H9 (cell line): ENCODE results near the gene TMEM140. TPM values are rescaled to one million over a fixed set of nuclear protein-coding genes. Genes with fewer than 3 reads are reported as not detected.

Source experiments
- DNase-seq: peaks from one replicate; pipeline ENCODE4 v3.0.0-alpha.2; 2017
- H2AFZ ChIP-seq: one replicate; pipeline ENCODE4 v1.6.1; 2013; ENCODE audit warnings: mild to moderate bottlenecking, low read length, control low read depth, moderate library complexity
- H2AK5ac ChIP-seq: 2 replicates; pipeline ENCODE4 v1.6.1; 2013; ENCODE audit warnings: low read length, control low read depth, mixed read lengths; ENCODE audit not compliant: insufficient read length
- H2BK120ac ChIP-seq: one replicate; pipeline ENCODE4 v1.6.1; 2013; ENCODE audit warnings: low read depth, mild to moderate bottlenecking, low read length, control low read depth, inconsistent platforms; ENCODE audit not compliant: poor library complexity, severe bottlenecking
- H2BK12ac ChIP-seq: 2 replicates; pipeline ENCODE4 v1.6.1; 2013; ENCODE audit warnings: low read length, control low read depth, mixed read lengths, low read depth; ENCODE audit not compliant: insufficient read length
- H2BK15ac ChIP-seq: 2 replicates; pipeline ENCODE4 v1.6.1; 2013; ENCODE audit warnings: low read depth, low read length, control low read depth
- H2BK20ac ChIP-seq: one replicate; pipeline ENCODE4 v1.6.1; 2013; ENCODE audit warnings: low read depth, mild to moderate bottlenecking, low read length, control low read depth, inconsistent platforms; ENCODE audit not compliant: poor library complexity, severe bottlenecking
- H2BK5ac ChIP-seq: 2 replicates; pipeline ENCODE4 v1.6.1; 2013; ENCODE audit warnings: low read length, control low read depth, mixed read lengths; ENCODE audit not compliant: insufficient read length
- H3K14ac ChIP-seq: 2 replicates; pipeline ENCODE4 v1.6.1; 2013; ENCODE audit warnings: low read length, control low read depth; ENCODE audit not compliant: insufficient read depth
- H3K18ac ChIP-seq: 2 replicates; pipeline ENCODE4 v1.6.1; 2013; ENCODE audit warnings: low read depth, mild to moderate bottlenecking, mixed read lengths, low read length, control low read depth; ENCODE audit not compliant: insufficient read length
- H3K23ac ChIP-seq: 2 replicates; pipeline ENCODE4 v1.6.1; 2013; ENCODE audit warnings: low read length, control low read depth, mixed read lengths, low read depth; ENCODE audit not compliant: insufficient read length
- H3K23me2 ChIP-seq: 2 replicates; pipeline ENCODE4 v1.6.1; 2013; ENCODE audit warnings: low read depth, mild to moderate bottlenecking, mixed read lengths, low read length, control low read depth; ENCODE audit not compliant: insufficient read length, poor library complexity, severe bottlenecking
- H3K27ac ChIP-seq: 2 replicates; pipeline ENCODE4 v1.5.1; 2013; ENCODE audit warnings: low read length, control low read depth, mixed read lengths, low read depth; ENCODE audit not compliant: insufficient read length
- H3K27me3 ChIP-seq: 2 replicates; pipeline ENCODE4 v1.6.1; 2013; ENCODE audit warnings: low read length, control low read depth, inconsistent platforms; ENCODE audit not compliant: insufficient read depth
- H3K4ac ChIP-seq: 2 replicates; pipeline ENCODE4 v1.6.1; 2013; ENCODE audit warnings: low read depth, mild to moderate bottlenecking, control low read depth, inconsistent platforms, low read length, moderate library complexity
- H3K4me1 ChIP-seq: 2 replicates; pipeline ENCODE4 v1.6.1; 2013; ENCODE audit warnings: low read length, control low read depth, inconsistent platforms; ENCODE audit not compliant: insufficient read depth
- H3K4me2 ChIP-seq: 2 replicates; pipeline ENCODE4 v1.6.1; 2013; ENCODE audit warnings: low read length, control low read depth, mixed read lengths; ENCODE audit not compliant: insufficient read length, insufficient read depth
- H3K56ac ChIP-seq: 2 replicates; pipeline ENCODE4 v1.6.1; 2013; ENCODE audit warnings: low read depth, mild to moderate bottlenecking, mixed read lengths, low read length, control low read depth; ENCODE audit not compliant: insufficient read length
- H3K79me1 ChIP-seq: 2 replicates; pipeline ENCODE4 v1.6.1; 2013; ENCODE audit warnings: low read depth, mild to moderate bottlenecking, moderate library complexity, low read length, control low read depth, inconsistent platforms; ENCODE audit not compliant: insufficient read depth, poor library complexity, severe bottlenecking
- H3K79me2 ChIP-seq: 2 replicates; pipeline ENCODE4 v1.6.1; 2013; ENCODE audit warnings: low read length, control low read depth, inconsistent platforms; ENCODE audit not compliant: insufficient read depth
- H3K9ac ChIP-seq: 2 replicates; pipeline ENCODE4 v1.6.1; 2013; ENCODE audit warnings: low read length, control low read depth, mixed read lengths; ENCODE audit not compliant: insufficient read length; ENCODE audit errors: extremely low read depth
- H3K9me3 ChIP-seq: one replicate; pipeline ENCODE4 v1.6.1; 2013; ENCODE audit warnings: low read depth, low read length, inconsistent platforms; ENCODE audit not compliant: control insufficient read depth
- H3T11ph ChIP-seq: one replicate; pipeline ENCODE4 v1.6.1; 2013; ENCODE audit warnings: mild to moderate bottlenecking, low read length, control low read depth, inconsistent platforms
- H4K20me1 ChIP-seq: one replicate; pipeline ENCODE4 v1.6.1; 2013; ENCODE audit not compliant: control insufficient read depth, insufficient read length, insufficient read depth
- H4K5ac ChIP-seq: 2 replicates; pipeline ENCODE4 v1.6.1; 2013; ENCODE audit warnings: low read depth, mild to moderate bottlenecking, mixed read lengths, low read length, control low read depth; ENCODE audit not compliant: insufficient read length
- H4K8ac ChIP-seq: replicated peaks from 2 replicates; pipeline ENCODE4 v1.6.1; 2013; ENCODE audit warnings: low read length, control low read depth, mixed read lengths, low read depth; ENCODE audit not compliant: insufficient read length
- H4K91ac ChIP-seq: 2 replicates; pipeline ENCODE4 v1.6.1; 2013; ENCODE audit warnings: low read depth, mild to moderate bottlenecking, moderate library complexity, mixed read lengths, low read length, control low read depth; ENCODE audit not compliant: insufficient read length
- H3K27ac Mint-ChIP-seq, 3 experiments: 2 replicates in 2 of 3; 3 replicates in 1 of 3; pipeline ENCODE4 v1.8.0; 2020 to 2021; ENCODE audit warnings: mixed read lengths in 3 of 3, mild to moderate bottlenecking in 1 of 3, moderate library complexity in 1 of 3
- H3K27me3 Mint-ChIP-seq: 2 replicates; pipeline ENCODE4 v1.8.0; 2021; ENCODE audit warnings: low read depth, mild to moderate bottlenecking, moderate library complexity, mixed read lengths
- H3K36me3 Mint-ChIP-seq, 3 experiments: 2 replicates in 2 of 3; 3 replicates in 1 of 3; pipeline ENCODE4 v1.8.0; 2020 to 2021; ENCODE audit warnings: low read depth in 3 of 3, mixed read lengths in 3 of 3; ENCODE audit not compliant: insufficient read depth in 1 of 3
- H3K4me1 Mint-ChIP-seq, 2 experiments: 2 replicates each; pipeline ENCODE4 v1.8.0; 2020; ENCODE audit warnings: mixed read lengths in 2 of 2
- H3K4me3 Mint-ChIP-seq, 2 experiments: 2 replicates in 1 of 2; 3 replicates in 1 of 2; pipeline ENCODE4 v1.8.0; 2020 to 2021; ENCODE audit warnings: mild to moderate bottlenecking in 2 of 2, mixed read lengths in 2 of 2, moderate library complexity in 1 of 2
- H3K9me3 Mint-ChIP-seq, 2 experiments: 2 replicates in 1 of 2; 3 replicates in 1 of 2; pipeline ENCODE4 v1.8.0; 2020; ENCODE audit warnings: mild to moderate bottlenecking in 2 of 2, mixed read lengths in 2 of 2, moderate library complexity in 1 of 2
- WGBS: extraction: QIAGEN DNeasy Blood & Tissue Kit; methylation state at CpG from one replicate; pipeline ENCODE4 v1.1.7; 2013; ENCODE audit warnings: missing lambda C conversion rate, low lambda C conversion rate, mixed read lengths; ENCODE audit not compliant: insufficient read length; ENCODE audit errors: extremely low coverage; 5-methylcytosine and 5-hydroxymethylcytosine counted together
- total RNA-seq: library from RNA; stranded (reverse); gene quantifications from 2 replicates; pipeline ENCODE4 v1.2.1, GENCODE V29; 2021
- TF ChIP-seq, protein P1 (sequence below): fragments of 200-600 bp; sonication (generic); conservative IDR thresholded peaks from 3 replicates; pipeline ENCODE4 v1.8.0; 2021; ENCODE audit warnings: antibody characterized with exemption, mild to moderate bottlenecking

TMEM140 gene
- total RNA-seq, 1 experiment from 2014 or later, result not detected

DNA sequence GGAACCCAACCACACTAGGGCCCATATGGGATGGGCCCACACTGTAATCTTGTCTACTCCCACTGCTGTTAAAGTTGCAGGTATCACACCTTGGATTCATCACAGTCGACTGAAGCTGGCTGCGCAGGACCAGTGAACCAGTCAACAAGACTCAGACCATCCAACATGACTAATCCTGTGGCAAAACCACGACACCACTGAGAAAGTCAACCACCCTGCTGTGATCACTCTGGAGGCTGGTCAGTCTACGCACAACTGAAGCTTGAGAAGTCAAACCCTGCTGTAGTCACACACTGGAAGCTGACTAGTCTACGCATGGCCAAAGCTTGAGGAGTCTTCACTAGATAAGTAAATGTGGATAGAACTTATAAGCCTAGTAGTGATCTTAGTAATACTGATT, 32.2 kb downstream of the TMEM140 start:
- no peak overlapping the region for H3K14ac ChIP-seq
- H4K20me1 ChIP-seq, result no peaks in the 10 kb centered on the region
- peaks cover 34 to 37% of the 10 kb centered on the region in 2 experiments for H3K9me3 Mint-ChIP-seq
- H3K18ac ChIP-seq, result no peak overlapping the region
- H3K79me1 ChIP-seq, result no peaks in the 10 kb centered on the region
- H2BK15ac ChIP-seq, result no peak overlapping the region
- H3K27ac Mint-ChIP-seq, result no peak overlapping the region
- no peak overlapping the region for H2BK12ac ChIP-seq
- no peak overlapping the region for H2BK20ac ChIP-seq
- H2BK5ac ChIP-seq, result no peak overlapping the region
- H3K56ac ChIP-seq, result no peak overlapping the region
- peaks cover 30 to 65% (median 47%) of the 10 kb centered on the region in 3 experiments for H3K36me3 Mint-ChIP-seq
- no peaks in the 10 kb centered on the region for H3K27me3 Mint-ChIP-seq
- H2AFZ ChIP-seq, result no peak overlapping the region
- H3K9ac ChIP-seq, result no peak overlapping the region
- no peak overlapping the region for H3K4me3 Mint-ChIP-seq
- H3K27me3 ChIP-seq, result no peaks in the 10 kb centered on the region
- H3K4me1 Mint-ChIP-seq, result peaks cover 12 to 27% of the 10 kb centered on the region in 2 experiments
- no peak overlapping the region for H3K4ac ChIP-seq
- H3K23me2 ChIP-seq, result no peaks in the 10 kb centered on the region
- H2AK5ac ChIP-seq, result no peak overlapping the region
- H3K9me3 ChIP-seq, result peaks cover 25% of the 10 kb centered on the region
- no peak overlapping the region for H2BK120ac ChIP-seq
- no peak overlapping the region for H3K27ac ChIP-seq
- H4K5ac ChIP-seq, result no peak overlapping the region
- no peak overlapping the region for H4K8ac ChIP-seq
- peaks cover 5% of the 10 kb centered on the region; the same call in 1 of the 2 replicates for H3K4me1 ChIP-seq
- DNase-seq, result no peak
- H3K79me2 ChIP-seq, result no peaks in the 10 kb centered on the region
- WGBS, result no CpG with 5 or more reads among the region's 5 CpGs
- H3K4me2 ChIP-seq, result no peak overlapping the region
- H3T11ph ChIP-seq, result no peak overlapping the region
- no peak overlapping the region for H3K23ac ChIP-seq
- TF ChIP-seq, protein P1, sequence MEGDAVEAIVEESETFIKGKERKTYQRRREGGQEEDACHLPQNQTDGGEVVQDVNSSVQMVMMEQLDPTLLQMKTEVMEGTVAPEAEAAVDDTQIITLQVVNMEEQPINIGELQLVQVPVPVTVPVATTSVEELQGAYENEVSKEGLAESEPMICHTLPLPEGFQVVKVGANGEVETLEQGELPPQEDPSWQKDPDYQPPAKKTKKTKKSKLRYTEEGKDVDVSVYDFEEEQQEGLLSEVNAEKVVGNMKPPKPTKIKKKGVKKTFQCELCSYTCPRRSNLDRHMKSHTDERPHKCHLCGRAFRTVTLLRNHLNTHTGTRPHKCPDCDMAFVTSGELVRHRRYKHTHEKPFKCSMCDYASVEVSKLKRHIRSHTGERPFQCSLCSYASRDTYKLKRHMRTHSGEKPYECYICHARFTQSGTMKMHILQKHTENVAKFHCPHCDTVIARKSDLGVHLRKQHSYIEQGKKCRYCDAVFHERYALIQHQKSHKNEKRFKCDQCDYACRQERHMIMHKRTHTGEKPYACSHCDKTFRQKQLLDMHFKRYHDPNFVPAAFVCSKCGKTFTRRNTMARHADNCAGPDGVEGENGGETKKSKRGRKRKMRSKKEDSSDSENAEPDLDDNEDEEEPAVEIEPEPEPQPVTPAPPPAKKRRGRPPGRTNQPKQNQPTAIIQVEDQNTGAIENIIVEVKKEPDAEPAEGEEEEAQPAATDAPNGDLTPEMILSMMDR, result no peak
- H4K91ac ChIP-seq, result no peak overlapping the region
